CD4-positive, alpha-beta T cell treated with Interleukin-2 at 100 ng/mL for 4 hours (primary cell): Measurements from ENCODE around the gene UNC13B.
"Not testable (repeated sequence)": the region's sequence is repeated elsewhere in the genome, so short reads cannot be mapped to it uniquely, and the experiment has no call there.

Experiments used
- DNase-seq: peaks from one replicate; pipeline ENCODE4 v3.0.0-alpha.2; 2020; ENCODE audit warnings: low spot score

UNC13B gene

GRCh38 chr9:35163413-35163812, 1.6 kb downstream of the UNC13B start:
- no peak for DNase-seq

- DNase-seq, result no peak
Measured at GRCh38 chr9:35164711-35165110, 2.9 kb downstream of the UNC13B start.

GRCh38 chr9:35167429-35167828, 5.6 kb downstream of the UNC13B start:
- not testable (repeated sequence) for DNase-seq

- no peak for DNase-seq
Measured at GRCh38 chr9:35168963-35169362, 7.2 kb downstream of the UNC13B start.

GRCh38 chr9:35172878-35173277, 11.1 kb downstream of the UNC13B start:
- no peak for DNase-seq

- DNase-seq, result no peak
Measured at GRCh38 chr9:35177520-35177919, 15.7 kb downstream of the UNC13B start.

- no peak for DNase-seq
Measured at GRCh38 chr9:35179347-35180280, 17.8 kb downstream of the UNC13B start.

- DNase-seq, result no peak
Measured at GRCh38 chr9:35180801-35181200, 19.0 kb downstream of the UNC13B start.

GRCh38 chr9:35182401-35182800, 20.6 kb downstream of the UNC13B start:
- not testable (repeated sequence) for DNase-seq

GRCh38 chr9:35182996-35183754, 21.4 kb downstream of the UNC13B start:
- DNase-seq, result not testable (repeated sequence)

- DNase-seq, result not testable (repeated sequence)
Measured at GRCh38 chr9:35183755-35184480, 22.1 kb downstream of the UNC13B start.

GRCh38 chr9:35186524-35186923, 24.7 kb downstream of the UNC13B start:
- no peak for DNase-seq

- no peak for DNase-seq
Measured at GRCh38 chr9:35190203-35190602, 28.4 kb downstream of the UNC13B start.

GRCh38 chr9:35191105-35191504, 29.3 kb downstream of the UNC13B start:
- no peak for DNase-seq

GRCh38 chr9:35193762-35194161, 32.0 kb downstream of the UNC13B start:
- DNase-seq, result no peak

GRCh38 chr9:35195683-35196082, 33.9 kb downstream of the UNC13B start:
- no peak for DNase-seq

- no peak for DNase-seq
Measured at GRCh38 chr9:35198191-35198590, 36.4 kb downstream of the UNC13B start.

GRCh38 chr9:35203528-35203927, 41.7 kb downstream of the UNC13B start:
- DNase-seq, result no peak

GRCh38 chr9:35205340-35205739, 43.5 kb downstream of the UNC13B start:
- no peak for DNase-seq

GRCh38 chr9:35211854-35212253, 50.0 kb downstream of the UNC13B start:
- no peak for DNase-seq

- no peak for DNase-seq
Measured at GRCh38 chr9:35220659-35221338, 59.0 kb downstream of the UNC13B start.

GRCh38 chr9:35225677-35226076, 63.9 kb downstream of the UNC13B start:
- no peak for DNase-seq
